Right atrium auricular region (tissue), 2 donors: ENCODE measurements around the gene OR6K3. TPM values are rescaled to one million over a fixed set of nuclear protein-coding genes. Genes with fewer than 3 reads are reported as not detected.

ENCODE experiments used
- DNase-seq: peaks from one replicate; pipeline ENCODE4 v3.0.0-alpha.2; 2019; ENCODE audit warnings: low spot score
- H3K27ac ChIP-seq, 2 donors: fragments of 200-600 bp; sonication (generic); 1 replicate in 1 of 2; 2 replicates in 1 of 2; pipeline ENCODE4 v1.5.1; 2016 to 2019
- H3K27me3 ChIP-seq, 2 donors: fragments of 200-600 bp; sonication (generic); one replicate each; pipeline versions ENCODE4 v1.5.1 to v1.6.0; 2017 to 2019
- H3K36me3 ChIP-seq: fragments of 200-600 bp; sonication (generic); one replicate; pipeline ENCODE4 v1.5.1; 2016
- H3K4me1 ChIP-seq, 2 donors: fragments of 200-600 bp; sonication (generic); one replicate each; pipeline versions ENCODE4 v1.5.1 to v1.6.0; 2017 to 2019
- H3K4me3 ChIP-seq, 2 donors: fragments of 200-600 bp; sonication (generic); 1 replicate in 1 of 2; 2 replicates in 1 of 2; pipeline ENCODE4 v1.5.1; 2017 to 2019; ENCODE audit warnings: mild to moderate bottlenecking in 1 of 2, moderate library complexity in 1 of 2
- H3K9me3 ChIP-seq, 2 donors: fragments of 200-600 bp; sonication (generic); one replicate each; pipeline ENCODE4 v1.5.1; 2019
- total RNA-seq, 2 donors: library from RNA; depleted of rRNA; stranded (reverse); fragments of >200 nt; gene quantifications; one replicate each; pipeline ENCODE4 v1.1.0, GENCODE V29; 2016
- TF ChIP-seq, protein P1 (sequence below), 2 donors: fragments of 200-600 bp; sonication (generic); IDR thresholded peaks; one replicate each; pipeline ENCODE4 v1.5.1; 2019; ENCODE audit warnings: antibody characterized with exemption in 2 of 2

OR6K3 gene
- total RNA-seq, 2 donors from 2014 or later, result not detected

DNA sequence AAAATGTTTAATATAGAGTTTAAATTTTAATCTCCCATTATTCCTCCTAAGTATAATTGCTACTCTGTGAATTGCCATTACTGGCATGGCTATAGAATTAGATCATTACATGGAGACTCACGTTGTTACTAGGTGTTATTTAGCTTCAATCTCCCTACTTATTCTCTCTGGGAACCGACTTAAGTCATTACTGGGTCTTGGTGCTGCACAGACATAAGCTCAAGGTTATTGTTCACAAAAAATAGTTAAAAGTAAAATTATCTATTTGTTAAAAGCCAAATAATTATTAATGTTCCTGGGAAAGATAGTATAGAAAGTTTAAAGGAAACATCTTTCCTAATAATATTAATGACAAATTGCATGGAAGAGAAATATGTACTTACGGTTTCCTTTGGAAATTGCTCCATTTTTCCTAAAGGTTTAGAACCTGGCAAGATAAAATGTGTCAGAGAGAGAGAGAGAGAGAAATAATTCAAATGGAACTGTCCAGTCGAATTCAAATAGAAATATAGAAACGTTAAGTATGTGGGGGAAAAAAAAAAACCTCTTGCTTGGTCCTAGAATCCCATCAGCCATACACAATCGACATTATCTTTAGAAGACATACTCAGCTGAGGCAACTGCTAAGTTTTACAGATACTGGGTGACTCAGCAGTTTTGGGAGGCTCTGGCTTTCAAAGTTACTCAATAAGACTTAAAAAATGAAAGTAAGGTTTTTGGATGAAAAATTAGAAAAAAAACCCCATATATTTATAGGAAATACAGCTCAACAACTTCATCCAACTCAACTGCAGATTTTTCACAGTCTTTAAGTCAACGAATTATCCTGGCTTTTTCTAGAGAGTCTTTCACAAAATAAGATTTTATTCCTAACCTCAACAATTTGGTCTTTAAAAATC is 34.2 kb downstream of the OR6K3 start, which contains the start of gene SPTA1:
Gene SPTA1 (minus strand): TSS at position 605 of the 899 bp plus-strand sequence. CDS start 198 bp downstream, at position 407.
- Histone ChIP-seq H3K27ac (no peak within 1 kb of the TSS), H3K4me3 (no peak within 1 kb of the TSS), H3K4me1 (no peaks in the 10 kb centered on the region), H3K36me3 (no peaks in the 10 kb centered on the region), H3K9me3 (no peaks in the 10 kb centered on the region), H3K27me3 (no peaks in the 10 kb centered on the region)
- DNase-seq, result no peak
- TF ChIP-seq, protein P1, sequence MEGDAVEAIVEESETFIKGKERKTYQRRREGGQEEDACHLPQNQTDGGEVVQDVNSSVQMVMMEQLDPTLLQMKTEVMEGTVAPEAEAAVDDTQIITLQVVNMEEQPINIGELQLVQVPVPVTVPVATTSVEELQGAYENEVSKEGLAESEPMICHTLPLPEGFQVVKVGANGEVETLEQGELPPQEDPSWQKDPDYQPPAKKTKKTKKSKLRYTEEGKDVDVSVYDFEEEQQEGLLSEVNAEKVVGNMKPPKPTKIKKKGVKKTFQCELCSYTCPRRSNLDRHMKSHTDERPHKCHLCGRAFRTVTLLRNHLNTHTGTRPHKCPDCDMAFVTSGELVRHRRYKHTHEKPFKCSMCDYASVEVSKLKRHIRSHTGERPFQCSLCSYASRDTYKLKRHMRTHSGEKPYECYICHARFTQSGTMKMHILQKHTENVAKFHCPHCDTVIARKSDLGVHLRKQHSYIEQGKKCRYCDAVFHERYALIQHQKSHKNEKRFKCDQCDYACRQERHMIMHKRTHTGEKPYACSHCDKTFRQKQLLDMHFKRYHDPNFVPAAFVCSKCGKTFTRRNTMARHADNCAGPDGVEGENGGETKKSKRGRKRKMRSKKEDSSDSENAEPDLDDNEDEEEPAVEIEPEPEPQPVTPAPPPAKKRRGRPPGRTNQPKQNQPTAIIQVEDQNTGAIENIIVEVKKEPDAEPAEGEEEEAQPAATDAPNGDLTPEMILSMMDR (IDR thresholded peaks at IDR 0.05), result no peak

DNA sequence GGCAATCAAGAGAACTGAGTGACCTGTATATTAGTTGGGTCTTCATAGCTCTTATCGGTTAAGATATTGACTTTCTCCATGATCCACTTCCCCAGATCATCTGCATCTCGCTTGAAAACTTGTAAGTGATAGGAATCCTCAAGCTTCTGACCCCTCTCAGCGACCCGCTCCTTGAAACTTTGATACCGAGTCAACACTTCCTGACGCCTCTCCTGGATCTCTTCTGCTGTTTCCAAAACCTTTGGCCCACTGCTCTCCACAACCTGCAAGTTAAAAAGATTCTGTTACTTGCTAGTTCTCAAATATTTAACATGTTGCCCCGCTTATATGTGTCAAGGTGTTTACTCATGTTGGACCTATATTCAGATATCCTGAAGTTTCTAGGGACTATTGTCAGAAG is 35.4 kb downstream of the OR6K3 start:
- H3K27me3 ChIP-seq, result no peaks in the 10 kb centered on the region
- no peaks in the 10 kb centered on the region for H3K4me1 ChIP-seq
- H3K4me3 ChIP-seq, result no peak overlapping the region
- no peak for DNase-seq
- H3K9me3 ChIP-seq, result no peaks in the 10 kb centered on the region
- H3K27ac ChIP-seq, result no peak overlapping the region
- TF ChIP-seq, protein P1 (IDR thresholded peaks at IDR 0.05), result no peak
- no peaks in the 10 kb centered on the region for H3K36me3 ChIP-seq

DNA sequence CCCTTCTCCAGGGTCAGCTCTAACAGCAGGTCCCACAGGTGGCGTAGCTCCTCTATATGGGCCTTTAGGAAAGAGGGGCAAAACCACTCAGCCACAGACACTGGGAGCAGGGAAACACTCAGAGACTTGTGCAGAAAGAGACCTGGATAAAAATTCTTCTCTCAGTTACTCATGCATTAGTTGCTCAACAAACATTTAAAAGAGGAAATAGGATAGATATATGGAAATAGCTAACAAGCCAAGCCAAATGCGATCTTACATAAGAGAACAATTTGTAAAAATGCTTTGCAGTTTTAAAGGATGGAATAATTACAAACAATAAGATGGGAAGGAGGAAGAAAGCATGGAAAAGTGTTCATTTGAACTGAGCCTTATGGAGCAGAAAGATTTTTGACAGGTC is 38.9 kb downstream of the OR6K3 start:
- no peaks in the 10 kb centered on the region for H3K4me1 ChIP-seq
- H3K27ac ChIP-seq, result no peak overlapping the region
- no peaks in the 10 kb centered on the region for H3K36me3 ChIP-seq
- DNase-seq, result no peak
- H3K27me3 ChIP-seq, result no peaks in the 10 kb centered on the region
- H3K9me3 ChIP-seq, result no peaks in the 10 kb centered on the region
- TF ChIP-seq, protein P1 (IDR thresholded peaks at IDR 0.05), result no peak
- no peak overlapping the region for H3K4me3 ChIP-seq

DNA sequence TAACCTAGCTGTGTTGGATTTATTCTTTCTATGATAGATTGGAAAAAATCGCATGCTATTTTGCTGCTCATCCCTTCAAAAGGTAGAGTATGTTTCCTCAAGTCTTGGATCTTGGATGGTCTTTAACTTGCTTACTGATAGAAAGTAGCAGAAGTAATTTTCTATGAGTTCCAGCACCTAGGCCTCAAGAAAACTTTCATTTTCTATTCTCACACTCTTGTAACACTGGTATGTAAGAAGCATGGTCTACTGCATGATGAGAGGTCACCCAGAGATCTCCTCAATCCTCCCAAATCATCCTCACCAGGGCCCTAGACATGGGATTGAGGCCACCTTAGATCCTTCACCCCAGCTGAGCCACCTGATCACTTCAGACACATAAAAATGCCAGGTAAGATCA is 41.2 kb downstream of the OR6K3 start:
- TF ChIP-seq, protein P1 (IDR thresholded peaks at IDR 0.05), result no peak
- Histone ChIP-seq H3K27me3 (no peaks in the 10 kb centered on the region), H3K36me3 (no peaks in the 10 kb centered on the region), H3K4me1 (no peaks in the 10 kb centered on the region), H3K27ac (no peak overlapping the region), H3K4me3 (no peak overlapping the region), H3K9me3 (no peaks in the 10 kb centered on the region)
- no peak for DNase-seq

DNA sequence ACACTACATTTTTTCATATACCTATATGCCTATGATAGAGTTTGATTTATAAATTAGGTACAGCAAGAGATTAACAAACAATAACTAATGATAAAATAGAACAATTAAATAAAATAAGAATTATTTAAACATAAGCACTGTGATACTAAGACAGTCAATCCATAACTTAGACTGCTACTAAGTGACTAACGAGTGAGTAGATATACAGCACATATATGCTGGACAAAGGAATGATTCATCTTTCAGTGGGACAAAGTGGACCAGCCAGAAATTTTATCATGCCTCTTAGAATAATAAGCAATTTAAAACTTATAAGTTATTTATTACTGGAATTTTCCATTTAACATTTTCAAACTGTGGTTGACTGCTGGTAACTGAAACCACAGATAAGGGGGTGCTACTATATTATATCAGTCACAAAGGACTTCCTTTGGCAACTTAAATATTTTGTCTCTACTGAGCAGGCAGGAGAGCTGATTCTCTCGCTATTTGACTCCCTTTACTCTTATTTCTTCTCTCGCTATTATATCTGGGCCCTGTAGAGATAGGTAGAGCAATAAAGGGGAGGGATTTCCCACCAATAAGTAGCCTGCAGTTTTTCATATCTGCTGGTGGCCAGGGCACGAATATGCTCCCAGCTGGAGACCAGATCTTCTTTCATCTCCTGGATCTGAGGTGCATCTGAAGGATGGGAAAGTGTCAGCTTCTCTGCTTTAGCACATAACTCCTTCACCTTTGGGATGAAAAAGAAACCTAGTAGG is 44.8 kb downstream of the OR6K3 start:
- Histone ChIP-seq H3K4me1 (no peaks in the 10 kb centered on the region), H3K9me3 (no peaks in the 10 kb centered on the region), H3K4me3 (no peak overlapping the region), H3K27ac (no peak overlapping the region), H3K27me3 (no peaks in the 10 kb centered on the region), H3K36me3 (no peaks in the 10 kb centered on the region)
- TF ChIP-seq, protein P1 (IDR thresholded peaks at IDR 0.05), result no peak
- no peak for DNase-seq
